GM18858 (cell line): ENCODE measurements around the gene CRISPLD2.
"Not testable (repeated sequence)": the region's sequence is repeated elsewhere in the genome, so short reads cannot be mapped to it uniquely, and the experiment has no call there.

Experiments used
- ATAC-seq: cut with Tn5 transposase; IDR thresholded peaks from one replicate; pipeline ENCODE4 v1.9.1; 2021; ENCODE audit not compliant: unreplicated experiment

CRISPLD2 gene

GRCh38 chr16:84821179-84821578 is 1.4 kb downstream of the CRISPLD2 start:
- ATAC-seq: no peak

- no peak for ATAC-seq
These were observed 2.2 kb downstream of the CRISPLD2 start for GRCh38 chr16:84821728-84822689.

- ATAC-seq: no peak
These were observed 3.2 kb downstream of the CRISPLD2 start for GRCh38 chr16:84822990-84823389.

GRCh38 chr16:84823484-84823883 is 3.7 kb downstream of the CRISPLD2 start:
- ATAC-seq: no peak

GRCh38 chr16:84823926-84824325 is 4.1 kb downstream of the CRISPLD2 start:
- ATAC-seq: no peak

GRCh38 chr16:84825896-84826557 is 6.2 kb downstream of the CRISPLD2 start:
- ATAC-seq: no peak

GRCh38 chr16:84826558-84826941 is 6.8 kb downstream of the CRISPLD2 start:
- no peak for ATAC-seq

GRCh38 chr16:84827131-84827574 is 7.4 kb downstream of the CRISPLD2 start:
- no peak for ATAC-seq

- ATAC-seq: no peak
These were observed 8.1 kb downstream of the CRISPLD2 start for GRCh38 chr16:84827897-84828296.

- ATAC-seq: no peak
These were observed 8.5 kb downstream of the CRISPLD2 start for GRCh38 chr16:84828322-84828721.

GRCh38 chr16:84829168-84829965 is 9.6 kb downstream of the CRISPLD2 start:
- ATAC-seq: no peak

- ATAC-seq: no peak
These were observed 11.1 kb downstream of the CRISPLD2 start for GRCh38 chr16:84830765-84831384.

GRCh38 chr16:84831728-84832127 is 11.9 kb downstream of the CRISPLD2 start:
- not testable (repeated sequence) for ATAC-seq

- ATAC-seq: no peak
These were observed 12.8 kb downstream of the CRISPLD2 start for GRCh38 chr16:84832488-84833143.

- ATAC-seq: no peak
These were observed 13.3 kb downstream of the CRISPLD2 start for GRCh38 chr16:84833144-84833500.

- ATAC-seq: no peak
These were observed 14.0 kb downstream of the CRISPLD2 start for GRCh38 chr16:84833542-84834402.

GRCh38 chr16:84834403-84834772 is 14.6 kb downstream of the CRISPLD2 start:
- no peak for ATAC-seq

GRCh38 chr16:84836234-84836647 is 16.5 kb downstream of the CRISPLD2 start:
- ATAC-seq: no peak

GRCh38 chr16:84836967-84837366 is 17.2 kb downstream of the CRISPLD2 start:
- no peak for ATAC-seq
